AG10803 (cell line): ENCODE measurements around the gene FHDC1.
A peak's percentile ranks its signal among the peaks of the same experiment; 100 is the strongest.

Experiments used
- DNase-seq: peaks from one replicate; pipeline ENCODE4 v3.0.0; 2010; ENCODE audit warnings: low read depth
- H3K4me3 ChIP-seq: 2 replicates; pipeline ENCODE4 v1.5.1; 2011; ENCODE audit warnings: mild to moderate bottlenecking, low read length, control low read depth
- TF ChIP-seq, protein P1 (sequence below): conservative IDR thresholded peaks from 2 replicates; pipeline ENCODE4 v1.5.1; 2011; ENCODE audit warnings: mild to moderate bottlenecking, low read length, control low read depth, inconsistent platforms

FHDC1 gene

GRCh38 chr4:152972821-152973628, 36.9 kb downstream of the FHDC1 start:
- H3K4me3 ChIP-seq = no peak overlapping the region
- TF ChIP-seq, protein P1, sequence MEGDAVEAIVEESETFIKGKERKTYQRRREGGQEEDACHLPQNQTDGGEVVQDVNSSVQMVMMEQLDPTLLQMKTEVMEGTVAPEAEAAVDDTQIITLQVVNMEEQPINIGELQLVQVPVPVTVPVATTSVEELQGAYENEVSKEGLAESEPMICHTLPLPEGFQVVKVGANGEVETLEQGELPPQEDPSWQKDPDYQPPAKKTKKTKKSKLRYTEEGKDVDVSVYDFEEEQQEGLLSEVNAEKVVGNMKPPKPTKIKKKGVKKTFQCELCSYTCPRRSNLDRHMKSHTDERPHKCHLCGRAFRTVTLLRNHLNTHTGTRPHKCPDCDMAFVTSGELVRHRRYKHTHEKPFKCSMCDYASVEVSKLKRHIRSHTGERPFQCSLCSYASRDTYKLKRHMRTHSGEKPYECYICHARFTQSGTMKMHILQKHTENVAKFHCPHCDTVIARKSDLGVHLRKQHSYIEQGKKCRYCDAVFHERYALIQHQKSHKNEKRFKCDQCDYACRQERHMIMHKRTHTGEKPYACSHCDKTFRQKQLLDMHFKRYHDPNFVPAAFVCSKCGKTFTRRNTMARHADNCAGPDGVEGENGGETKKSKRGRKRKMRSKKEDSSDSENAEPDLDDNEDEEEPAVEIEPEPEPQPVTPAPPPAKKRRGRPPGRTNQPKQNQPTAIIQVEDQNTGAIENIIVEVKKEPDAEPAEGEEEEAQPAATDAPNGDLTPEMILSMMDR = no peak
- peak; percentile 91 for DNase-seq

- no peak for DNase-seq
- H3K4me3 ChIP-seq = no peak overlapping the region
- TF ChIP-seq, protein P1 = no peak
These were observed 37.7 kb downstream of the FHDC1 start for GRCh38 chr4:152973629-152974467.

DNA sequence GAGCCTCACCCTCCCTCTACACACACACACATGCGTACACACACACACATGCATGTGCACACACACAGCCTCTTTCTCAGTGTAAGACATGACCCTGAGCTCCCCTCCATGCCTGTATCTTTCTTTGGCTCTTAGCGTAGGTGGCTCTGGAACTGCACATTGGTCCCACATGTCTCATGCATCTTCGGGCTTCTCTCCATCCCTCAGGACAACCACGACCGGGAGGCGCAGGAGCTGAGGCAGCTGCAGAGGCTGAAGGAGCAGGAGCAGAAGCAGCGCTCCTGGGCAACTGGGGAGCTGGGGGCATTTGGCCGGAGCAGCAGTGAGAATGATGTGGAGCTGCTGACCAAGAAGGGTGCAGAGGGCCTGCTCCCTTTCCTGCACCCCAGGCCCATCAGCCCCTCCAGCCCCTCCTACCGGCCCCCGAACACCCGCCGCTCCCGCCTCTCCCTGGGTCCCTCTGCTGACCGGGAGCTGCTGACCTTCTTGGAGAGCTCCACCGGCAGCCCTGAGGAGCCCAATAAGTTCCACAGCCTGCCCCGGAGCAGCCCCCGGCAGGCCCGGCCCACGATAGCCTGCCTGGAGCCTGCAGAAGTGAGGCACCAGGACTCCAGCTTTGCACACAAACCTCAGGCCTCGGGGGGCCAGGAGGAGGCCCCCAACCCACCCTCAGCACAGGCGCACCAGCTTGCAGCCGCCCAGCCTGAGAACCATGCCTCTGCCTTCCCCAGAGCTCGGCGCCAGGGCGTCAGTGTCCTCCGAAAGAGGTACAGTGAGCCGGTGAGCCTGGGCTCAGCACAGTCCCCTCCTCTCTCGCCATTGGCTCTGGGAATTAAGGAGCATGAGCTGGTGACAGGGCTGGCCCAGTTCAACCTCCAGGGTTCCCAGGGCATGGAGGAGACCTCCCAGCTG, 38.6 kb downstream of the FHDC1 start:
- no peak for DNase-seq
- TF ChIP-seq, protein P1 = no peak
- no peak overlapping the region for H3K4me3 ChIP-seq

GRCh38 chr4:152975380-152976211, 39.5 kb downstream of the FHDC1 start:
- H3K4me3 ChIP-seq = no peak overlapping the region
- DNase-seq = no peak
- TF ChIP-seq, protein P1 = no peak

DNA sequence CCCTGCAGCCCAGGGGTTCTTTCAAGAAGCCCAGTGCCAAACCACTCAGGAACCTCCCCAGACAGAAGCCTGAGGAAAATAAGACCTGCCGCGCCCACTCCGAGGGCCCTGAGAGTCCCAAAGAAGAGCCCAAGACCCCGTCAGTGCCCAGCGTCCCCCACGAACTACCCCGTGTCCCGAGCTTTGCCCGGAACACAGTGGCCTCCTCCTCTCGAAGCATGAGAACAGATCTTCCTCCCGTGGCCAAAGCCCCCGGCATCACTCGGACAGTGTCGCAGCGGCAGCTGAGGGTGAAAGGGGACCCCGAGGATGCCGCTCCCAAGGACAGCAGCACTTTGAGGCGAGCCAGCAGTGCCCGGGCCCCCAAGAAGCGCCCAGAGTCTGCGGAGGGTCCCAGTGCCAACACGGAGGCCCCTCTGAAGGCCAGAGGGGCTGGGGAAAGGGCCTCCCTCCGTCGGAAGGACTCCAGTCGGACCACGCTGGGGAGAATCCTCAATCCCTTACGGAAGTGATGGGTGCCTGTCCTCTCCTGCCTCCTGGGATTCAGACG, 40.2 kb downstream of the FHDC1 start:
- TF ChIP-seq, protein P1 = no peak
- no peak for DNase-seq
- no peak overlapping the region for H3K4me3 ChIP-seq
